ENCODE measurements around the gene AMY1A. TPM values are rescaled to one million over a fixed set of nuclear protein-coding genes. Genes with fewer than 3 reads are reported as not detected.
"Not testable (repeated sequence)": the region's sequence is repeated elsewhere in the genome, so short reads cannot be mapped to it uniquely, and the experiment has no call there.

The AMY1A gene
- total RNA-seq, result not detected

- H3K4me1 ChIP-seq; H3K27ac ChIP-seq; H3K36me3 ChIP-seq; H3K27me3 ChIP-seq; H3K4me3 ChIP-seq; DNase-seq (ENCODE audit: extremely low spot score in 2 of 2); H3K9me3 ChIP-seq; intact Hi-C loops (cut with DNase I): not testable (repeated sequence)
These were observed at the start of gene AMY1A for GRCh38 chr1:103655460-103655859. Gene AMY1A, plus strand, starts transcription at chr1:103655760. Its CDS starts 571 bp downstream, at chr1:103656331.

- Histone ChIP-seq H3K27me3 (no peaks in the 10 kb centered on the region), H3K36me3 (no peaks in the 10 kb centered on the region), H3K9me3 (no peaks in the 10 kb centered on the region), H3K27ac (no peak overlapping the region), H3K4me3 (no peak overlapping the region), H3K4me1 (no peaks in the 10 kb centered on the region)
- intact Hi-C loops (cut with DNase I), result no loop called here
- DNase-seq (ENCODE audit: extremely low spot score in 2 of 2), result no peak
- no peak for TF ChIP-seq POLR2AphosphoS5 (IDR thresholded peaks at IDR 0.05; ENCODE audit: insufficient read depth in 1 of 2, low read depth in 1 of 2)
- TF ChIP-seq POLR2A (IDR thresholded peaks at IDR 0.05), result no peak
- no peak for TF ChIP-seq CTCF (IDR thresholded peaks at IDR 0.05)
These were observed 39.2 kb upstream of the AMY1A start for GRCh38 chr1:103616362-103616761.

- intact Hi-C loops (cut with DNase I); H3K27ac ChIP-seq; H3K4me1 ChIP-seq; DNase-seq (ENCODE audit: extremely low spot score in 2 of 2); H3K4me3 ChIP-seq; H3K27me3 ChIP-seq; H3K36me3 ChIP-seq; H3K9me3 ChIP-seq: not testable (repeated sequence)
These were observed 38.5 kb upstream of the AMY1A start, which contains the start of gene AMY2A for GRCh38 chr1:103616994-103617477. Gene AMY2A, plus strand, starts transcription at chr1:103617427. Its CDS starts 14 bp downstream, at chr1:103617441.

GRCh38 chr1:103627436-103627835, 28.1 kb upstream of the AMY1A start:
- H3K4me3 ChIP-seq; DNase-seq (ENCODE audit: extremely low spot score in 2 of 2); H3K27ac ChIP-seq; H3K9me3 ChIP-seq; intact Hi-C loops (cut with DNase I); H3K36me3 ChIP-seq; H3K27me3 ChIP-seq; H3K4me1 ChIP-seq: not testable (repeated sequence)

- DNase-seq (ENCODE audit: extremely low spot score in 2 of 2); H3K27ac ChIP-seq; H3K9me3 ChIP-seq; H3K4me1 ChIP-seq; intact Hi-C loops (cut with DNase I); H3K27me3 ChIP-seq; H3K36me3 ChIP-seq; H3K4me3 ChIP-seq: not testable (repeated sequence)
These were observed 14.4 kb upstream of the AMY1A start for GRCh38 chr1:103641194-103641593.

GRCh38 chr1:103643908-103644307, 11.7 kb upstream of the AMY1A start:
- H3K27ac ChIP-seq; H3K36me3 ChIP-seq; DNase-seq (ENCODE audit: extremely low spot score in 2 of 2); H3K27me3 ChIP-seq; intact Hi-C loops (cut with DNase I); H3K4me3 ChIP-seq; H3K4me1 ChIP-seq; H3K9me3 ChIP-seq: not testable (repeated sequence)

GRCh38 chr1:103650305-103650704, 5.3 kb upstream of the AMY1A start:
- H3K27me3 ChIP-seq; H3K4me3 ChIP-seq; H3K27ac ChIP-seq; DNase-seq (ENCODE audit: extremely low spot score in 2 of 2); H3K9me3 ChIP-seq; intact Hi-C loops (cut with DNase I); H3K36me3 ChIP-seq; H3K4me1 ChIP-seq: not testable (repeated sequence)

- H3K27me3 ChIP-seq; H3K4me1 ChIP-seq; intact Hi-C loops (cut with DNase I); H3K27ac ChIP-seq; H3K9me3 ChIP-seq; H3K36me3 ChIP-seq; H3K4me3 ChIP-seq; DNase-seq (ENCODE audit: extremely low spot score in 2 of 2): not testable (repeated sequence)
These were observed 4.7 kb upstream of the AMY1A start for GRCh38 chr1:103650889-103651288.

GRCh38 chr1:103654133-103654532, 1.4 kb upstream of the AMY1A start:
- H3K36me3 ChIP-seq; H3K27me3 ChIP-seq; H3K4me3 ChIP-seq; H3K9me3 ChIP-seq; H3K4me1 ChIP-seq; intact Hi-C loops (cut with DNase I); H3K27ac ChIP-seq; DNase-seq (ENCODE audit: extremely low spot score in 2 of 2): not testable (repeated sequence)

GRCh38 chr1:103676335-103676734, 20.8 kb downstream of the AMY1A start:
- H3K36me3 ChIP-seq; H3K9me3 ChIP-seq; H3K27ac ChIP-seq; intact Hi-C loops (cut with DNase I); H3K4me3 ChIP-seq; H3K27me3 ChIP-seq; H3K4me1 ChIP-seq; DNase-seq (ENCODE audit: extremely low spot score in 2 of 2): not testable (repeated sequence)

- intact Hi-C loops (cut with DNase I); H3K27ac ChIP-seq; H3K4me1 ChIP-seq; H3K36me3 ChIP-seq; H3K4me3 ChIP-seq; H3K27me3 ChIP-seq; DNase-seq (ENCODE audit: extremely low spot score in 2 of 2); H3K9me3 ChIP-seq: not testable (repeated sequence)
These were observed 40.5 kb downstream of the AMY1A start, which contains the start of gene AMY1B for GRCh38 chr1:103696110-103696509. Gene AMY1B, minus strand, starts transcription at chr1:103696210. Its CDS starts 571 bp downstream, at chr1:103695639.

GRCh38 chr1:103697430-103697829, 41.9 kb downstream of the AMY1A start:
- DNase-seq (ENCODE audit: extremely low spot score in 2 of 2); H3K9me3 ChIP-seq; H3K4me1 ChIP-seq; H3K4me3 ChIP-seq; H3K27ac ChIP-seq; H3K27me3 ChIP-seq; H3K36me3 ChIP-seq; intact Hi-C loops (cut with DNase I): not testable (repeated sequence)

- H3K27ac ChIP-seq; H3K9me3 ChIP-seq; H3K27me3 ChIP-seq; H3K36me3 ChIP-seq; intact Hi-C loops (cut with DNase I); H3K4me3 ChIP-seq; DNase-seq (ENCODE audit: extremely low spot score in 2 of 2); H3K4me1 ChIP-seq: not testable (repeated sequence)
These were observed 45.1 kb downstream of the AMY1A start for GRCh38 chr1:103700669-103701068.
